OCI-M2 (cell line): ENCODE results near the gene TRAF3IP3.

Experiments
- DNase-seq: peaks from one replicate; lab custom pipeline; 2025; ENCODE audit not compliant: unreplicated experiment; lab: John Stamatoyannopoulos, UW

TRAF3IP3 gene

GRCh38 chr1:209823143-209824041 lies 67.5 kb downstream of the TRAF3IP3 start:
- DNase-seq: no peak

DNA sequence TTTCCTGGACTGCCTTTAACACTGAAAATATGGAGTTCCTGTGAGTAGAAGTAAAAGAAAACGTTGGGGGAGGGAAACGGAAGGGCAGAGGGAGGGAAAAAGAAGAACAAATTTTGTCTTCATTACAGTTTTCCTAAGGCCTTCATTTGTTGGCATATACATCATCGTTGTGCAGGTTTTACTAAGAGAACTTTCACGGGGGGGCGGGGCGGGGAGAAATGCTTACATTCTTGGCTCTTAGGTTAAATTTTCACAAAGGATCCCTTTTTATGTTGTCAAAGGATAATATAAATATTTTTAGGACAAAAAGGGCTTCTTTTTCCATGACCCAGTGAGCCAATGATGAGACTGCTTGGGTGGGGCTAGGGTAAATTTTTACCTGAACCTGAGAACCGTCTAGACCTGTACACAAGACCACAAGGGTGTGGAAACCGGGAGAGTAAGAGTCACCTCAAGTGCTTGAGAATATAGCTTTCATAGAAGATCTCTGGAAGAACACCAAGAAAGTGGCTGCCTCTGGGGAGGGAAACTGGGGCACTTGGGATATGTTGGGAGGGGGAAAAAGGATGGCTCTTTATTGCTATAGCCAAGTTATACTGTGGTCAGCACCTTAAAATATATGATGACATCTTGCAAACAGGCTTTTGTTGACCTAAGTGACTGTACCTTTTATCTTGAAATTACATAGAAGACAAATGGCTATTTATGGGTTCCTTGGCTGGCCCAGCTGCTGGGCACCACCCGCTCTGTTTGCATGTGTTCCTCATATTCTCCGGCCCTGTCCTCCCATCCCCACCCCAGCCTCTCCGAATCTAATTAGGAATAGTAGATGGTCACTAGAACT lies 70.0 kb downstream of the TRAF3IP3 start:
- no peak for DNase-seq

- peak; percentile 86 for DNase-seq
Observed at GRCh38 chr1:209827384-209828262, 71.8 kb downstream of the TRAF3IP3 start, which contains the start of gene UTP25. TSS of gene UTP25 (plus strand) at chr1:209827972. CDS start at chr1:209828064, 92 bp downstream.

- no peak for DNase-seq
Observed at GRCh38 chr1:209829716-209830115, 73.9 kb downstream of the TRAF3IP3 start.

DNA sequence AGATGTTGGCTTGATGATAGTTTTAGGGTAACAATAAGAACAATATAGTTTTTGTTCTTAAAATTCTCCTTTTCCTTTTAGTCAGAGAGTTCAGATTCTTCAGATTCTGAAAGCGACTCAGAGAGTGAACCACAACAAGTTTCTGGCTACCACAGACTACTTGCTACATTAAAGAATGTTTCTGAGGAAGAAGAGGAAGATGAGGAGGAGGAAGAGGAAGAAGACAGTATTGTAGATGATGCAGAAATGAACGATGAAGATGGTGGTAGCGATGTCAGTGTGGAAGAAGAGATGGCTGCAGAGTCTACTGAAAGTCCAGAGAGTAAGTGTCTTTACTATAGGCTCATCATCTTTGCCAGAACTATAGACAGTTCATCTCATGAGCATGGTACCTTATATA lies 74.9 kb downstream of the TRAF3IP3 start:
- DNase-seq: no peak

DNA sequence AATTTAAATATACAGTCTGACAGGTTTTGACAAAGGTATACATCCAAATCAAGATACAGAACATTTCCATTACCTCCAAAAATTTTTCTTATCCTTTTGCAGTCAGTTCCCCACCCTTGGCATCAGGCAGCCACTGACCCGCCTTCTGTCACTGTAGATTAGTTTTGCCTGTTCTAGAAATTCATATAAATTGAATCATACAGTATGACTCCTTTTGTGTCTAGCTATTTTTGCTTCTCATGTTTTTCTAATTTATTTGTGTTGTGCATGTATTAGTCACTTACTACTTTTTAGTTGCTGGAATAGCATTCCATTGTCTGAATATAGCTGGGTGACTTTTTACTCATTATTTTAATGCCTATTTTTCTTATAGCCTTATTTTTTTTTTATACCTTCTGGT lies 75.8 kb downstream of the TRAF3IP3 start:
- DNase-seq: no peak
